Kidney (tissue), 14 donors: ENCODE results near the gene KRT23. TPM values are rescaled to one million over a fixed set of nuclear protein-coding genes. Genes with fewer than 3 reads are reported as not detected.

Experiments
- DNase-seq, 5 donors: peaks; one replicate each; pipeline ENCODE4 v3.0.0-alpha.2; 2013 to 2020
- FAIRE-seq: peaks from 2 replicates; lab custom pipeline; 2012; peaks lifted over from hg19 to GRCh38; lab: Jason Lieb, UNC
- H3K27ac ChIP-seq, 2 donors: one replicate each; pipeline ENCODE4 v1.7.0; 2013; ENCODE audit warnings: low read depth in 2 of 2, low read length in 2 of 2, inconsistent platforms in 1 of 2
- H3K27me3 ChIP-seq: one replicate; pipeline ENCODE4 v1.7.1; 2013; ENCODE audit warnings: low read length, inconsistent platforms; ENCODE audit not compliant: control insufficient read depth, insufficient read depth
- H3K36me3 ChIP-seq, 3 donors: one replicate each; pipeline versions ENCODE4 v1.7.0 to v1.7.1; 2013; ENCODE audit warnings: low read length in 3 of 3, control low read depth in 1 of 3, inconsistent platforms in 1 of 3; ENCODE audit not compliant: insufficient read depth in 3 of 3, control insufficient read depth in 2 of 3
- H3K4me1 ChIP-seq, 3 donors: one replicate each; pipeline versions ENCODE4 v1.7.0 to v1.7.1; 2013; ENCODE audit warnings: low read length in 3 of 3, inconsistent platforms in 1 of 3, low read depth in 1 of 3; ENCODE audit not compliant: control insufficient read depth in 2 of 3, insufficient read depth in 2 of 3
- H3K4me3 ChIP-seq, 3 donors: one replicate each; pipeline versions ENCODE4 v1.7.0 to v1.8.1; 2013; ENCODE audit warnings: low read length in 3 of 3, control low read depth in 1 of 3, inconsistent platforms in 1 of 3
- H3K9ac ChIP-seq, 3 donors: one replicate each; pipeline versions ENCODE4 v1.7.0 to v1.7.1; 2013; ENCODE audit warnings: low read length in 3 of 3, control low read depth in 1 of 3, inconsistent platforms in 1 of 3
- H3K9me3 ChIP-seq, 3 donors: one replicate each; pipeline versions ENCODE4 v1.7.0 to v1.7.1; 2013; ENCODE audit warnings: low read length in 3 of 3, control low read depth in 1 of 3, inconsistent platforms in 1 of 3; ENCODE audit not compliant: control insufficient read depth in 2 of 3, insufficient read depth in 1 of 3
- intact Hi-C: fragments of 100-400 bp; cut with DNase I; formaldehyde crosslinking; loops from one replicate; pipeline ENCODE4 v1.11.1; 2022
- polyA plus RNA-seq: library from polyadenylated mRNA; stranded (reverse); fragments of 350-450 nt; fragmentation: Illumina TruSeq; extraction: RNeasy Lipid Tissue Mini Kit (QIAGEN cat#74804); gene quantifications from one replicate; pipeline ENCODE4 v1.2.3, GENCODE V29; 2014; ENCODE audit warnings: low read depth, low replicate concordance; ENCODE audit not compliant: insufficient read depth
- total RNA-seq: library from RNA; stranded (reverse); fragmentation: NEBNext Ultra II Directional; extraction: Animal tissue kit (Norgen Biotek cat#: 25700); gene quantifications from one replicate; pipeline ENCODE4 v1.2.1, GENCODE V29; 2021
- TF ChIP-seq, protein P1 (sequence below): IDR thresholded peaks from 3 replicates; pipeline ENCODE4 v1.5.1; 2012; ENCODE audit warnings: mild to moderate bottlenecking, moderate library complexity, borderline replicate concordance; ENCODE audit not compliant: insufficient read depth; ENCODE audit errors: extremely low read depth
- donor health status: control.
- donor health status: control.
- donor health status: control.
- donor health status: control.
- donor health status: control.
- donor health status: DM: yes; HTN: yes; CAD: no.
- donor health status: Normal renal cell carcinoma (clear cell type).

KRT23 gene
- total and polyA plus RNA-seq, 2 donors from 2014 or later: 2.2 to 4.2 TPM

DNA sequence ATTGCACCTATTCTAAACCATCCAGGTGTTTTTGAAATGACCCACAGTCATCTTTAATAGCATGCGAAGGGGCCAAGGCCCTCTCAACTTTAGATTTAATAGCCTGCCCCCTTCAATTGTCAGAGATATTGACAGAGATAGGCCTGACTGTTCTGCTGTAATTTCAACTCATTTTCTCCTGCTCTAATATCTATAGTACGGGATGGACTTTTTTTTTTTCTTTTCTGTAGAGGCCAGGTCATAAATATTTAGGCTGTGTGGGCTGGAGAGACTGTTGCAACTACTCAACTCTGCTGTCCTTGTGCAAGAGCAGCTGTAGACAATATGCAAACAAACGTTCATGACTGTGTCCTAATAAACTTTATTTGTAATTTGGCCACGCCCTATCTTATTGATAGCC is 27.7 kb downstream of the KRT23 start:
- Histone ChIP-seq H3K27me3 (no peaks in the 10 kb centered on the region), H3K36me3 (no peaks in the 10 kb centered on the region), H3K9me3 (no peaks in the 10 kb centered on the region), H3K4me3 (no peak overlapping the region), H3K4me1 (no peaks in the 10 kb centered on the region), H3K9ac (no peak overlapping the region), H3K27ac (no peak overlapping the region)
- no peak for DNase-seq
- TF ChIP-seq, protein P1, sequence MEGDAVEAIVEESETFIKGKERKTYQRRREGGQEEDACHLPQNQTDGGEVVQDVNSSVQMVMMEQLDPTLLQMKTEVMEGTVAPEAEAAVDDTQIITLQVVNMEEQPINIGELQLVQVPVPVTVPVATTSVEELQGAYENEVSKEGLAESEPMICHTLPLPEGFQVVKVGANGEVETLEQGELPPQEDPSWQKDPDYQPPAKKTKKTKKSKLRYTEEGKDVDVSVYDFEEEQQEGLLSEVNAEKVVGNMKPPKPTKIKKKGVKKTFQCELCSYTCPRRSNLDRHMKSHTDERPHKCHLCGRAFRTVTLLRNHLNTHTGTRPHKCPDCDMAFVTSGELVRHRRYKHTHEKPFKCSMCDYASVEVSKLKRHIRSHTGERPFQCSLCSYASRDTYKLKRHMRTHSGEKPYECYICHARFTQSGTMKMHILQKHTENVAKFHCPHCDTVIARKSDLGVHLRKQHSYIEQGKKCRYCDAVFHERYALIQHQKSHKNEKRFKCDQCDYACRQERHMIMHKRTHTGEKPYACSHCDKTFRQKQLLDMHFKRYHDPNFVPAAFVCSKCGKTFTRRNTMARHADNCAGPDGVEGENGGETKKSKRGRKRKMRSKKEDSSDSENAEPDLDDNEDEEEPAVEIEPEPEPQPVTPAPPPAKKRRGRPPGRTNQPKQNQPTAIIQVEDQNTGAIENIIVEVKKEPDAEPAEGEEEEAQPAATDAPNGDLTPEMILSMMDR: no peak
- no peak for FAIRE-seq
- intact Hi-C loops: loop anchor here (10.0 kb wide), 2 partner anchors 415 to 735 kb away; no protein-coding TSS in a partner anchor

DNA sequence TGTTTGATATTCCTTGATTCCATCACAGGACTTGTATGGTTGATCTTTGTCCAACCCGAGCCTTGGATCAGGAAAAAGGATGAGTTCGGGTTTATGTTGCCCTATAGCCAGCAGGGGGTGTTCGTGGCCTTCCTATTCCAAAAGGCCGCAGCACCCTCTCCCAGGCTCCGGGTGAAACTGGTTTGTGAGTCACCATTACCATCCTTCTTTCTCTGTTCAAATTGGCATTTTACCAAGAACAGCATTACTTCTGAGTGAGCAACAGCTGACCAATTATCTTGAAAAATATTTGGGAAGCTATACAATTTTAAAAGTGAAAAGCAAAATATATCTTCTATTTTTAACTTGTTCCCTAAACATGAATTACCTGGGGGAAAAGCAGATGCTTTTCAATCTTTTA is 28.1 kb downstream of the KRT23 start:
- Histone ChIP-seq H3K4me1 (no peaks in the 10 kb centered on the region), H3K27me3 (no peaks in the 10 kb centered on the region), H3K36me3 (no peaks in the 10 kb centered on the region), H3K27ac (no peak overlapping the region), H3K9ac (no peak overlapping the region), H3K9me3 (no peaks in the 10 kb centered on the region), H3K4me3 (no peak overlapping the region)
- FAIRE-seq (peak; percentile 82), DNase-seq (peak; percentile 69 to 93 (median 80))
- intact Hi-C loops: loop anchor here (10.0 kb wide), 1 partner anchor 735 kb away; no protein-coding TSS in a partner anchor
- TF ChIP-seq, protein P1: peak; percentile 62

DNA sequence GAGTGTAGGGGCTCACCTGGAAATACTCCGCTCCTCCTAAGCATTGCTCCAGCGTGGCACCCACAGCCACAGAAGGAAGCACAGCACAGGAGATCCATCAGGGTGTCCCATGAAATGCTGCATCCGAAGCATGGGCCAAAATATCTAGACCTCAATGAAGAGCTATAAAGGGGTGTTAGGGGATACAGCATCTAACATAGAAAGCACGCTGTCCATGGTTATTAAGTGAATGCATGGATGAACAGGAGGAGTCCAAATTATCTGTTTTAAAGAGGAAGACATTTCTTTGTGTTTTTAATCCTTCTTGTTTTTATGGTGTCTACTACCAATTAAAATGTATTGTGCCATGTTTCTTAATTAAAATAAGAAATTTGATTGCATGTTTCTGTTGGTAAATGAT is 30.8 kb downstream of the KRT23 start:
- H3K27me3 ChIP-seq: no peaks in the 10 kb centered on the region
- no peaks in the 10 kb centered on the region for H3K9me3 ChIP-seq
- no peak overlapping the region for H3K27ac ChIP-seq
- DNase-seq (no peak), FAIRE-seq (no peak)
- H3K9ac ChIP-seq: no peak overlapping the region
- H3K36me3 ChIP-seq: no peaks in the 10 kb centered on the region
- intact Hi-C loops: loop anchor here (10.0 kb wide), 1 partner anchor 738 kb away; no protein-coding TSS in a partner anchor
- H3K4me3 ChIP-seq: no peak overlapping the region
- no peaks in the 10 kb centered on the region for H3K4me1 ChIP-seq
- TF ChIP-seq, protein P1: no peak

DNA sequence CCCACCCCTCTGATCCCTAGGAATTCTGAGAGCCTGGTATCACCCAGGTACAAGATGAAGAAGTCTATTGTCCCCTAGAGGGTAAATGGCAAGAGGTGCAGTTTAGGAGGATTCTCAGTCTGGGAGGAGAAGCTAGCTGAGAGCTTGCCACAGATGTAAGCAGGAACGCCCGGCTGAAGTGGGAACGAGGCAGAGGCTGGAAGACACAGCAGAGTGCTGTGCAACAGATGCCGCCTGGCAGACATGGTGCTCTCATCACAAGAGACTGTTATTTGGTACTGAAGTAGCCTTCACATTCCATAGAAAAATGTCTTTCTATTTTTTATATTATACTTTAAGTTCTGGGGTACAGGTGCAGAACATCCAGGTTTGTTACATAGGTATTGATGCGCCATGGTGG is 32.1 kb downstream of the KRT23 start:
- H3K9ac ChIP-seq: no peak overlapping the region
- DNase-seq (no peak), FAIRE-seq (no peak)
- TF ChIP-seq, protein P1: no peak
- no peaks in the 10 kb centered on the region for H3K9me3 ChIP-seq
- no peak overlapping the region for H3K4me3 ChIP-seq
- no peaks in the 10 kb centered on the region for H3K36me3 ChIP-seq
- H3K27ac ChIP-seq: no peak overlapping the region
- H3K4me1 ChIP-seq: no peaks in the 10 kb centered on the region
- intact Hi-C loops: loop anchor here (10.0 kb wide), 1 partner anchor 739 kb away; no protein-coding TSS in a partner anchor
- H3K27me3 ChIP-seq: no peaks in the 10 kb centered on the region
